Dermis microvascular lymphatic vessel endothelial cell (primary cell): ENCODE measurements around the gene FZD1. TPM values are rescaled to one million over a fixed set of nuclear protein-coding genes. Genes with fewer than 3 reads are reported as not detected.
A peak's percentile ranks its signal among the peaks of the same experiment; 100 is the strongest.

ENCODE experiments used
- DNase-seq, 2 donors: peaks; one replicate each; pipeline versions ENCODE4 v3.0.0 to v3.0.0-alpha.2; 2010; ENCODE audit warnings: low read depth in 2 of 2
- total RNA-seq: library from RNA; depleted of rRNA; stranded (reverse); fragments of >200 nt; gene quantifications from 2 replicates; pipeline ENCODE4 v1.2.1, GENCODE V29; 2014

Gene FZD1
- total RNA-seq, 1 donor from 2014 or later: 2.8 TPM

DNA sequence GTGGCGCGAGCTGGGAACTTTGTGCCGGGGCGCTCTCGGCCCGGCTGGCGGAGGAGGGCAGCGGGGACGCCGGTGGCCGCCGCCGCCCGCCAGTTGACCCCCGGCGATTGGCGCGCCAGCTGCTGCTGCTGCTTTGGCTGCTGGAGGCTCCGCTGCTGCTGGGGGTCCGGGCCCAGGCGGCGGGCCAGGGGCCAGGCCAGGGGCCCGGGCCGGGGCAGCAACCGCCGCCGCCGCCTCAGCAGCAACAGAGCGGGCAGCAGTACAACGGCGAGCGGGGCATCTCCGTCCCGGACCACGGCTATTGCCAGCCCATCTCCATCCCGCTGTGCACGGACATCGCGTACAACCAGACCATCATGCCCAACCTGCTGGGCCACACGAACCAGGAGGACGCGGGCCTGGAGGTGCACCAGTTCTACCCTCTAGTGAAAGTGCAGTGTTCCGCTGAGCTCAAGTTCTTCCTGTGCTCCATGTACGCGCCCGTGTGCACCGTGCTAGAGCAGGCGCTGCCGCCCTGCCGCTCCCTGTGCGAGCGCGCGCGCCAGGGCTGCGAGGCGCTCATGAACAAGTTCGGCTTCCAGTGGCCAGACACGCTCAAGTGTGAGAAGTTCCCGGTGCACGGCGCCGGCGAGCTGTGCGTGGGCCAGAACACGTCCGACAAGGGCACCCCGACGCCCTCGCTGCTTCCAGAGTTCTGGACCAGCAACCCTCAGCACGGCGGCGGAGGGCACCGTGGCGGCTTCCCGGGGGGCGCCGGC lies 870 bp downstream of the FZD1 start:
- DNase-seq: peak; percentile 30 to 75

DNA sequence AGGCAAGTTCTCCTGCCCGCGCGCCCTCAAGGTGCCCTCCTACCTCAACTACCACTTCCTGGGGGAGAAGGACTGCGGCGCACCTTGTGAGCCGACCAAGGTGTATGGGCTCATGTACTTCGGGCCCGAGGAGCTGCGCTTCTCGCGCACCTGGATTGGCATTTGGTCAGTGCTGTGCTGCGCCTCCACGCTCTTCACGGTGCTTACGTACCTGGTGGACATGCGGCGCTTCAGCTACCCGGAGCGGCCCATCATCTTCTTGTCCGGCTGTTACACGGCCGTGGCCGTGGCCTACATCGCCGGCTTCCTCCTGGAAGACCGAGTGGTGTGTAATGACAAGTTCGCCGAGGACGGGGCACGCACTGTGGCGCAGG lies 1.4 kb downstream of the FZD1 start:
- DNase-seq: peak in 1 of 2 donors; percentile 24

DNA sequence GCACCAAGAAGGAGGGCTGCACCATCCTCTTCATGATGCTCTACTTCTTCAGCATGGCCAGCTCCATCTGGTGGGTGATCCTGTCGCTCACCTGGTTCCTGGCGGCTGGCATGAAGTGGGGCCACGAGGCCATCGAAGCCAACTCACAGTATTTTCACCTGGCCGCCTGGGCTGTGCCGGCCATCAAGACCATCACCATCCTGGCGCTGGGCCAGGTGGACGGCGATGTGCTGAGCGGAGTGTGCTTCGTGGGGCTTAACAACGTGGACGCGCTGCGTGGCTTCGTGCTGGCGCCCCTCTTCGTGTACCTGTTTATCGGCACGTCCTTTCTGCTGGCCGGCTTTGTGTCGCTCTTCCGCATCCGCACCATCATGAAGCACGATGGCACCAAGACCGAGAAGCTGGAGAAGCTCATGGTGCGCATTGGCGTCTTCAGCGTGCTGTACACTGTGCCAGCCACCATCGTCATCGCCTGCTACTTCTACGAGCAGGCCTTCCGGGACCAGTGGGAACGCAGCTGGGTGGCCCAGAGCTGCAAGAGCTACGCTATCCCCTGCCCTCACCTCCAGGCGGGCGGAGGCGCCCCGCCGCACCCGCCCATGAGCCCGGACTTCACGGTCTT lies 1.9 kb downstream of the FZD1 start:
- no peak for DNase-seq

DNA sequence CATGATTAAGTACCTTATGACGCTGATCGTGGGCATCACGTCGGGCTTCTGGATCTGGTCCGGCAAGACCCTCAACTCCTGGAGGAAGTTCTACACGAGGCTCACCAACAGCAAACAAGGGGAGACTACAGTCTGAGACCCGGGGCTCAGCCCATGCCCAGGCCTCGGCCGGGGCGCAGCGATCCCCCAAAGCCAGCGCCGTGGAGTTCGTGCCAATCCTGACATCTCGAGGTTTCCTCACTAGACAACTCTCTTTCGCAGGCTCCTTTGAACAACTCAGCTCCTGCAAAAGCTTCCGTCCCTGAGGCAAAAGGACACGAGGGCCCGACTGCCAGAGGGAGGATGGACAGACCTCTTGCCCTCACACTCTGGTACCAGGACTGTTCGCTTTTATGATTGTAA lies 2.5 kb downstream of the FZD1 start:
- no peak for DNase-seq

DNA sequence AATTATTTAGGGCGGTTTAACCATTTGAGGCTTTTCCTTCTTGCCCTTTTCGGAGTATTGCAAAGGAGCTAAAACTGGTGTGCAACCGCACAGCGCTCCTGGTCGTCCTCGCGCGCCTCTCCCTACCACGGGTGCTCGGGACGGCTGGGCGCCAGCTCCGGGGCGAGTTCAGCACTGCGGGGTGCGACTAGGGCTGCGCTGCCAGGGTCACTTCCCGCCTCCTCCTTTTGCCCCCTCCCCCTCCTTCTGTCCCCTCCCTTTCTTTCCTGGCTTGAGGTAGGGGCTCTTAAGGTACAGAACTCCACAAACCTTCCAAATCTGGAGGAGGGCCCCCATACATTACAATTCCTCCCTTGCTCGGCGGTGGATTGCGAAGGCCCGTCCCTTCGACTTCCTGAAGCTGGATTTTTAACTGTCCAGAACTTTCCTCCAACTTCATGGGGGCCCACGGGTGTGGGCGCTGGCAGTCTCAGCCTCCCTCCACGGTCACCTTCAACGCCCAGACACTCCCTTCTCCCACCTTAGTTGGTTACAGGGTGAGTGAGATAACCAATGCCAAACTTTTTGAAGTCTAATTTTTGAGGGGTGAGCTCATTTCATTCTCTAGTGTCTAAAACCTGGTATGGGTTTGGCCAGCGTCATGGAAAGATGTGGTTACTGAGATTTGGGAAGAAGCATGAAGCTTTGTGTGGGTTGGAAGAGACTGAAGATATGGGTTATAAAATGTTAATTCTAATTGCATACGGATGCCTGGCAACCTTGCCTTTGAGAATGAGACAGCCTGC lies 3.1 kb downstream of the FZD1 start:
- no peak for DNase-seq

DNA sequence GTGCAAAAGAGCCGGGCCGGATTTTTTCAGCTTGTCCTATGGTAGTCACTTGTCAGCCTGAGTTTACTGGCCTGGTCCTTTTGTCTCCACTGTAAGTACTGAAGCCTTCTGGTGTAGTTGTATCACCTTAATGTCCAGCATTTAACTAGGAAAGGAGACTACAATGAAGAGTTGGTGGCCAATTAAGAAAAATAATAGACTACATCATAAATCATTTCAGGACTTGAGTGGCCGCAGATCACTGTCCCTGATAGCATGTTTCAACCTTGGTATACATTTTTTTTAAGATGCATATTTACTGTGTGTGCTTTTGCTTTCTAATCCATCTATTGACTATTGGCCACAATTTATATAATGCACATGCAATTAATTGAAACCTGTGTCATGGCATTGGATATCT lies 6.1 kb downstream of the FZD1 start:
- DNase-seq: no peak

DNA sequence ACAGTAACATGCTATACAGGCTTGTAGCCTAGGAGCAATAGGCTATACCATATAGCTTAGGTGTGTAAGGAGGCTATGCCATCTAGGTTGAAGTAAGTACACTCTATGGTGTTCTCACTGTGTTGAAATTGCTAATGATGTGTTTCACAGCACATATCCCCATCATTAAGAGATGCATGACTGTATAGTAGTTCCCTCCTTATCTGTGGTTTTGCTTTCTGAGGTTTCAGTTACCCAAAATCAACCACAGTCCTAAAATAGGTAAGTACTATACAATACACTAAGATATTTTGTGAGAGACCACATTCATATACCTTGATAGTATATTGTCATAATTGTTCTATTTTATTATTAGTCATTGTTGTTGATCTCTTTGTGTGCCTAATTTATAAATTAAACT lies 12.7 kb downstream of the FZD1 start:
- no peak for DNase-seq

DNA sequence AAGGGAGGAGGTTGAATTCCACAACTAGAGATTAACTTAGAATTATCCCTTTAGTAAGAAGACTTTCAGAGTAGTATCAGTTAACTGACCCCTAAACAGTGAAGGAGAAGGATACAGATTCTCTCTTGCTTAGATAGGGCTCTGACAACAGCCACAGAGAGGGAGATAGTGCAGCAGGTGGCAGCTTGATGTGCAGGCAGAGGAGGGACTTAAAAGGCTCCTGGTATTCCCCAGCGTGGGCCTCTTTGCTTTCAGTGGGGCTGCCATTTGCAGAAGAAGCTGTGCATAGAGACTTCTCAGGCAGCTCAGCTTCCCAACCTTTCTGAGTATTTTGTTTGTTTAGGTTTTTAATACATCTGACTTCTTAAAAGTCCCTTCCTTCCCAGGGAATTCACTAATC lies 16.0 kb downstream of the FZD1 start:
- no peak for DNase-seq

DNA sequence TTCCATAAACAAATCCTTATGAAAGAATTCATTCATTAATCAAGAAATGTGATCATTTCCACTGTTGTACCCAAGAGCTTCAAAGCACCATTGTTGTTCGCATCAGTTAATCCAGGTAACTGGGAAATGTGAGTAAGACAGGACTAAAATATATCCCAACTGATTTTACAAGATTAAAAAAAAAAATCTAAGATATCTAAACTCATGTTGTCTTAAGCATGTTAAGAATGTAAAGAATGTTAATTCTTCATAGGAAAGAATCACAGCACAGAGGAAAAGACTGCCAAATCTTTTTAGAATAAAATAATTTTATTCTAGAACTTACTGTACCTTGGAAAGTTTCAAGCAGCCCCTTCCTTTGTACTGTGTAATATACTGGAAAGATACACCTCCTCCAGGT lies 16.4 kb downstream of the FZD1 start:
- DNase-seq: no peak

DNA sequence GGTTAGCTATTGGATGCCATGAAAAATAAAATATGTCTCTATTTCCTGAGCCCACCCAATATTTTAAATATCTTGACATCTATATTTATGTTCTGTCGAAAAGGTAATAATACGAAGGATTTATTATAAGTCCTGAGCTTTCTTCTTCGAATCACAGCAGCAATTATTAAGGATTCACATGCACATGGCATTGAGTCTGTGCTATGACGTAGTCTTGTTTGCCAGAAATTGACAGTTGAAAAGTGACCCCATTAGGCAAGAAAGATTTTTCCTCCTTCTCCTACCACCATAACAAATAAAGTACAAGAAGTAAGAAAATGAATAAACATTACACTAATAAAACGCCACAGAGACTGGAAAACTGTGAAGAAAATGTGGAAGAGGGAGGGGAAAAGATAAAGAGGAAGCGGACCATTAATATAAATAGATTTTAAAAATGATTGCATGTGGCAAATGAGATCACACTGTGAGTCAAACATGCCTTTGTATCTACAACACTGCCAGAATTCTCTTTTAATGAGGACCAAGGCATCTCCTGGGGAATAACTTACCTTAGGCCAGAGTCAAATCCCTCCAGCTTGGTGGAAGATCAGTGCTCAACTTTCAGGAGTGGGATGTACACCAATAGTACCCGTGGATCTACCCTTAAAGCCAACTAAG lies 21.6 kb downstream of the FZD1 start:
- DNase-seq: no peak

DNA sequence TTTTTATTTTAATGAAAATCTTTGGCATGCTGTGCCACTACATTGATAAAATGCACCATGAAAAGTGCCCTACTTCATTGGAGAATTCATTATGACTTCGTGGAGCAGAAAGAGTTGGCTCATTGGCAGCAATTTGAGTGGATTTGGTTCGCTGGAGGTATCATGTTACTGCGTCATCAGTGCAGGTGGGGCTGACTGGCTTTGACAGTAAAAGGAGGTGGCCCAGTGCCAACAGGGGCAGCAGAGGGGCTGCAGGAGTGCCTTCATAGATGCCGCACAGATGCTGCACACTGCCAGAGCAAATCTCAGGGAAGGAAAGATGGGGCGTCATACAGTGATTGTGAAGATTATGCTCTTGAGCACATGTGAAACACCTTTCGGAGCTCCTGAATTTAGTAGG lies 22.2 kb downstream of the FZD1 start:
- DNase-seq: no peak

DNA sequence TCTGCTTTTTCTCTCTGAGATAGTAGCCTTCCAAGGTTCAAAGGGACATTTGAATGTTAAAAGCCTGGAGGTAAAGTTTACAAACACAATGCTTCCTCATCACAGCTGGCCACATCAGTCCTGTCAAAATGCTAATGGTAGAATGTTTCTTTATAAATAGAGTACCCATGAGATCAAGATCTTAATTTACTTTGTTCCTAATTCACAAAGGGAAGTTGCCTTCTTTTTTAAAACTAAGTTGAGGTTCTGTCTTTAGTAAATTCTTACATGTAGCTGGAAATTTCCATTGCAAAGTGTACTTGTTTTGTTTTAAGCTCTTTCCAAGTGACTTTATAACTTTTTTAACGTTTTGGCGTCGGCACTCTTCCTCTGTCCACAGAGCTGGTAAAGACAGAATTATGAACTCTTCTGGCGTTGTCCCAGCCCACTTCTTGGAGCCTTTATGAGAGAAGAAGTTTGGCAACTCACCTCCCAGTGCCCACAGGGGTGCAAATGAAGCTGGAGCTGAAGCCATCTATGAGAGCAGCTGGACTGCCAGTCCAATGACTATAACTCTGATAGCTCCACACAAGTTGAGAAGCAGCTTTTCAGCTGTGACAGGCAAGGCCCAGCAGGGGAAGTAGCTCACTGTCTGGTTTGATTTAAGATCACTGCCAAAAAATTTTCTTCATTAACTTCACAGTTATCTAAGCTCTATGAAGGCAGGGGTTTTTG lies 23.3 kb downstream of the FZD1 start:
- DNase-seq: peak in 1 of 2 donors; percentile 14

DNA sequence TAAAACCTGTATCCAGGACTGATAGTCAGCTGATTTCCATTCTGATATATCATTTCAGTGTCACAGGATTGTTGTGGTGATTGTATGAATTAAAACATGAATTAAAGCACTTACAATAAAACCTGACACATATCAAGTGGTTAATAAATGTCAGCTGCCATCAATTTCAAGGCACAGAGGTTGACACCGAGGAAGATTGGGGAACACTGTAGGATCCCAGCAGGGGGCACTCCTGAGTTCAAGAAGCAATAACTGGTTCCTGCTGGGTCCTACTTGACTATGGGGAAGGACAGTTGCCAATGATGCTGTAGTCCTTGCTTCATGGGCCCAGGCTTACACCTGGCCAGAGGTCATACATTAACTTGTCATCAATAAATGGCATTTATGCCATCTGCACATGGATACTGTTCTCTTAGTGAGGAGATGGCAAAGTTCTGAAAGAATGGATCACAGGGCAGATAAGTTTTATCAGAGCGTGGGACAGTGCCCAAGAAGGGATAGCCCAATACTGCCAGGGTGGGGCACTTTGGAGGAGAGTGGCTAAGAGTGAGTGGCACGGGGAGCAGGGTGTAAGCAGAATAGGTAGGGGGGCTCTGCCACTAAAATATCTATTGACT lies 24.1 kb downstream of the FZD1 start:
- peak in 1 of 2 donors; percentile 54 for DNase-seq

DNA sequence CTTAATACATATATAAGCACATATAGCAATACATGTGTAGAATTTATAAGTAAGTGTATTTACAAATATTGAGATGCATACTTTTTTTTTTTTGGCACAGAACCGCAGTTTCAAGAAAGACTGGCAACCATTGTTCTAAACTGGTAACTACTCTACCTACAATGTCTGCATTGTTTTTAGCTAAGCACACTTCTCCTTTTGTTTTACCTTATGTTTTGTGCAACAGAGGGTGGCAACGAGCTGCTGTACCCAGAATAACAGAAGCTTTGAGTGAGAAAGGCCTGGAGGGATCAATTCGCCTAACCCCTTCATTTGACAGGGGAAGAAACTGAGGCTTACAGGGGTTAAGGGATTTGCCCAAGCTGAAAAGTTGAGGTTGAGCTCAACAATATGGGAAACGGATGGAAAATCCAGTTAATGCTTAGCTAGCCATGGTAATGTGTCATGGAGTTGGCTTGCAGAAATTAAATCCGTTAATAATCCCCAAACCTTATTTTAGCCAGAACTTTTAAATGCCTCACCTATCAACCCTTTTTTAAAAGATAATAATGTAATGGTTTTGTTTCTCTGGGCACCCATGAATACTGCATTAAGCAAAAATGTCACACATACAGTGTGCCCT lies 25.5 kb downstream of the FZD1 start:
- no peak for DNase-seq

DNA sequence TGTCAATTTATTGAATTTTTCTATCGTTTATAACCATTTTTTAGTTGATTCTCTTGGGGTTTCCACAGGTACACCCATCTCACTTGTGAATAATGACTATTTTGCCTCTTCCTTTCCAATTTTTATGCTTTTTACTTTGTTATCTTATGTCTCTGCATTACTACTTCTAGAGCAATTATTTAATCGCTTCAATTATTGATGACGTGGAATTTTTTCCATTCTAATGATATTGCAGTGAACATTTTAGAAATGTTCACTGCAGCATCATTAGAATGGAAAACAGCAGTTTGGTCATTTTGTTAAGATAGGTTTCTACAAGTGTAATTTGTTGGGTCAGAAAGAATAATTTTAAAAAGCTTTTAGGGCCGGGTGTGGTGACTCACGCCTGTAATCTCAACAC lies 27.1 kb downstream of the FZD1 start:
- DNase-seq: no peak

DNA sequence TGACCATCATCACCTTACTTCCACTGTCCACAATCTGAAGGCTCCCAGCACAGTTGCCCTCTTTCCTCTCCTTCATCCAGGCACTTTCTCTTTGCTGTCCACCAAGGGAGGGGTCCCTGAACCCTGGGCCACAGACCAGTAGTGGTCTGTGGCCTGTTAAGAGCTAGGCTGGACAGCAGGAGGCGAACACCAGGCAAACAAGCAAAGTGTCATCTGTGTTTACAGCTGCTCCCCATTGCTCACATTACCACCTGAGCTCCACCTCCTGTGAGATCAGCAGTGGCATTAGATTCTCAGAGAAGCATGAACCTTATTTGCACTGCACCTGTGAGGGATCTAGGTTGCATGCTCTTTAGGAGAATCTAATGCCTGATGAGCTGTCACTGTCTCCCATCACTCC lies 27.7 kb downstream of the FZD1 start:
- DNase-seq: no peak

DNA sequence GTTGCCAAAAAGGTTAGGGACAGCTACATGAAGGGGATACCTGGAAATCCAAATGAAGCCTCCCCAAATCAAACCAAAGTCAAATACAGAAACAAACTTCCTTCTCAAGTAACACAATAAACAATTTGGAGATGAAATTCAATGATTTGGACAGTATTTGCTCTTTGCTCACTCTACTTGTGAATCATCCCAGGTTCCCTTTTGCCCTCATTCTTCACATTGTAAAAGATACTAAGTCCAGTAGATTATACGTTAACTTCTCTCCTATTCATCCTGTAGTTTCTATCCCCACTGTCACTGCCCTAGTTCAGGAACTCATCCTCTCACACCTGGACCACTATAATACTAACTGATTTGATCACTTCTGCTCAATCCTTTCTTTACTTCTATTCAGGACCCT lies 28.3 kb downstream of the FZD1 start:
- DNase-seq: no peak

DNA sequence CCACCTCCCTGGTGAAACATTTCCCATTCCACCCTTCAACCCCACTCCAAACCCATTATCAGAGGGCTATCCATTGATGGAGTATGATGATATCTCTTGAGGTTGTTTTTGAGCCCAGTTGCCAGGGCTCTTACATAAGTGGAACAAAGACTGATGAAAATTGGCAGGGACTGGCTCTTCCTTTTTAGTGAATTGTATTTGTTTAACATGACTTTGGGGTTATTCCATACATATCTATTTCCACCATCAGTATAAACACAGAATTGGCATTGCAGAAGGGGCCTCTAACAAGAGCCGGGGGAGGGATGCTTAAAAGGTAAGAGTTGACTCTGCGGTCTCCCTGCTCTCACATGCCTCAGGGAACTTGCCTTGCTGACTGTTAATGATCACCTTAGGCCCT lies 28.9 kb downstream of the FZD1 start:
- DNase-seq: peak in 1 of 2 donors; percentile 63

DNA sequence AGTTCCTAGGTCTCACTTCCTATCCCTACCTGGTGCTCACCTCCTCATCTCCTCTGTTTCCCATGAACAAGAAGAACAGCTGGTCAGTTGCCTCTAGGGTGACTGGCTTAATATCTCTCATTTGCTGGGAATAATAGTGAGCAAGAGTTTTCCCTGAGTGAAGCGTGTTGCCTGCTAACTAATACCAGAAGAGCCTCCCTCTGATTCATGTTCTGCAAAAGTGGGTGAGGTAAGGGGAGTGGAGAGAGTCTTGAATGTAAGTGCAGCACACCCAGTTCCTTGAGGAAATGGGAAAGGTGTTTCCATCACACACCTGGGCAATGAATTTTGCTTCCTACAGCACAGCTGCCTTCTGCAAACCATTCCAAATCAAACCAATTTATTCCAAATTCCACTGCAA lies 29.6 kb downstream of the FZD1 start:
- DNase-seq: no peak

DNA sequence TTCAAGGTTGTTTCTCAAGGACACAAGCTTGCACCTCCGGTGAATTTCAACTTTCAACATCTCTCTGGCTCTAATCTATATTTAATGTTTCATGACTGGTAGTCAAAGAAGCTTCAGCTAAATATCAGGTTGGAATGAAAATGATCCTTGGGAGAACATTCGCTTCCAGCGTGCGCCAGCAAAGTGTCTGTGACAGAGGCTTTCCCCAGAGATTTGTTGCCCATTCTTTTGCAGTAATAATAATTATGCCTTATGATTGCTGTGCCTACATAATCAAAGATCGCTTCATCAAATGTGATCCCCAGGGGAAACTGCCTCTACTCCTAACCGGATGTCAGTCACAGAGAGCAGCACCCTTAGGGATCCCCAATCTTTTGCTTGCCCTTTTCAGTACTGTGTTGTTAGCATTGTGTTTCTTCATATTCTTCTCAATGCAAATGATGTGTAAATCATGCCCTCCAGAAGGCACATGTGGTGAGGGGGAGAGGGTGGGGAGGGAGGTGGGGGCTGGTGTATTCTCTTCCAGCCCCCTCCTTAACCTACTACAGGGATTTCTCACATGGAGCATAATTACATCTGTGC lies 30.5 kb downstream of the FZD1 start:
- no peak for DNase-seq
